ENCODE measurements around the gene SNRPB2. TPM values are rescaled to one million over a fixed set of nuclear protein-coding genes. Genes with fewer than 3 reads are reported as not detected.

SNRPB2 gene
- total RNA-seq, 1 donor from 2014 or later: 51.2 TPM

Other genes starting within 250 kb of the SNRPB2 start
- gene KIF16B, start 156.6 kb upstream of the SNRPB2 start, total RNA-seq: 9.7 and 12.9 TPM in 2 replicates
- gene OTOR, start 18.3 kb downstream of the SNRPB2 start, total RNA-seq: not detected in 2 replicates